ENCODE measurements around the gene AARS2. TPM values are rescaled to one million over a fixed set of nuclear protein-coding genes. Genes with fewer than 3 reads are reported as not detected.

Gene AARS2
- polyA plus RNA-seq, 1 experiment, result 5.8 TPM

DNA sequence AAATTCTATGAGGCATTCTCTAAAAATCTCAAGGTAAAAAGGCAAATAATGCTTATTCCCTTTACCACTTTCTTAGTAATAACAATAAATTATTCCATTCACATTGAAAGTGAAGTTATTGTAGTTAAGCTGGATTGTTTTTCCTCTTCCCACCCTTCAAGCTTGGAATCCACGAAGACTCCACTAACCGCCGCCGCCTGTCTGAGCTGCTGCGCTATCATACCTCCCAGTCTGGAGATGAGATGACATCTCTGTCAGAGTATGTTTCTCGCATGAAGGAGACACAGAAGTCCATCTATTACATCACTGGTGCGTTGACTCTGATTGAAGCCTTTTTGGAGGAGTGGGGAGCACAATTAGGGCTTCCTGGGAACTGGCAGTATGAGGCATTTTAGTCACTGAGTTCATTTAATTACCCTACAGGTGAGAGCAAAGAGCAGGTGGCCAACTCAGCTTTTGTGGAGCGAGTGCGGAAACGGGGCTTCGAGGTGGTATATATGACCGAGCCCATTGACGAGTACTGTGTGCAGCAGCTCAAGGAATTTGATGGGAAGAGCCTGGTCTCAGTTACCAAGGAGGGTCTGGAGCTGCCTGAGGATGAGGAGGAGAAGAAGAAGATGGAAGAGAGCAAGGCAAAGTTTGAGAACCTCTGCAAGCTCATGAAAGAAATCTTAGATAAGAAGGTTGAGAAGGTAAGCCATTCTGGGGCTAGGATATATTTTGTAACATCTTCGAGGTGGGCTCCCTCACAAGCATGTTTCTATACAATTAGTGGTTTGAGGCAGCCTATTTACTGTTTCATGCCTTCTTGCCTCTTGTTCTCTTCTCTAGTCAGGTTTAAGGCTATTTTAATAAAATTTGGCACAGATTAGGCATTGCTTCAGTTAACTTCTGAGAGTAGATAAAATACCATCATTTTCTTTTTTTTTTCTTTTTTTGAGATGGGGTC is 61.3 kb downstream of the AARS2 start:
- Histone ChIP-seq H3K27me3 (ENCODE audit: control insufficient read depth, insufficient read depth, low read length) (no peaks in the 10 kb centered on the region), H3K27ac (ENCODE audit: low read depth, low read length) (no peak overlapping the region), H3K4me3 (ENCODE audit: low read depth, low read length) (no peak overlapping the region), H3K9me3 (ENCODE audit: control insufficient read depth, insufficient read depth, low read length) (no peaks in the 10 kb centered on the region; the same call in 1 of the 2 replicates)
- TF ChIP-seq, protein P1, sequence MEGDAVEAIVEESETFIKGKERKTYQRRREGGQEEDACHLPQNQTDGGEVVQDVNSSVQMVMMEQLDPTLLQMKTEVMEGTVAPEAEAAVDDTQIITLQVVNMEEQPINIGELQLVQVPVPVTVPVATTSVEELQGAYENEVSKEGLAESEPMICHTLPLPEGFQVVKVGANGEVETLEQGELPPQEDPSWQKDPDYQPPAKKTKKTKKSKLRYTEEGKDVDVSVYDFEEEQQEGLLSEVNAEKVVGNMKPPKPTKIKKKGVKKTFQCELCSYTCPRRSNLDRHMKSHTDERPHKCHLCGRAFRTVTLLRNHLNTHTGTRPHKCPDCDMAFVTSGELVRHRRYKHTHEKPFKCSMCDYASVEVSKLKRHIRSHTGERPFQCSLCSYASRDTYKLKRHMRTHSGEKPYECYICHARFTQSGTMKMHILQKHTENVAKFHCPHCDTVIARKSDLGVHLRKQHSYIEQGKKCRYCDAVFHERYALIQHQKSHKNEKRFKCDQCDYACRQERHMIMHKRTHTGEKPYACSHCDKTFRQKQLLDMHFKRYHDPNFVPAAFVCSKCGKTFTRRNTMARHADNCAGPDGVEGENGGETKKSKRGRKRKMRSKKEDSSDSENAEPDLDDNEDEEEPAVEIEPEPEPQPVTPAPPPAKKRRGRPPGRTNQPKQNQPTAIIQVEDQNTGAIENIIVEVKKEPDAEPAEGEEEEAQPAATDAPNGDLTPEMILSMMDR (IDR thresholded peaks at IDR 0.05; ENCODE audit: low read depth, low read length), result no peak
- ChIA-PET CTCF (interaction anchor here (0.6 to 1.3 kb wide), 5 partner anchors 12 to 50 kb away, joined by 3 to 4 read pairs (median 4); no protein-coding TSS in a partner anchor), POLR2A (interaction anchor here (0.7 kb wide), 1 partner anchor 8 kb away, joined by 4 read pairs; no protein-coding TSS in a partner anchor)
- no peak for DNase-seq (ENCODE audit: low read depth, low spot score)

DNA sequence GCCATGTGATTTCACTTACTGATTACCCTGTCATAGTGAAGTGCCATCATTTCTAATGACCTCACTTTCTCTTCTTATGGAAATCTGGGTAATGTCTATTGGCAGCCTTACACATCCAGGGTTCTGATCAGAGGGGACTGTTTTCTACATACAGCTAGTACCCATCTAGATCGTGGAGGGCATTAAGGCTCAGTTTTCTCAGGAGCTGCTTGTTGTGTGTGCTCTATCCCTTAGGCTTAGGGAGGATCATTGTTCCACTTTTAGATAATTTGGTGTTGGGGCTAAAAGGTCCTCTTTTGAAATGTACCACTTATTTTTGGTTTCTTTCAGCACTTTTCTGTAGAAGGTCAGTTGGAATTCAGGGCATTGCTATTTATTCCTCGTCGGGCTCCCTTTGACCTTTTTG is 62.4 kb downstream of the AARS2 start:
- TF ChIP-seq, protein P1 (IDR thresholded peaks at IDR 0.05; ENCODE audit: low read depth, low read length), result no peak
- Histone ChIP-seq H3K27me3 (ENCODE audit: control insufficient read depth, insufficient read depth, low read length) (no peaks in the 10 kb centered on the region), H3K9me3 (ENCODE audit: control insufficient read depth, insufficient read depth, low read length) (no peaks in the 10 kb centered on the region; the same call in 1 of the 2 replicates), H3K4me3 (ENCODE audit: low read depth, low read length) (no peak overlapping the region), H3K27ac (ENCODE audit: low read depth, low read length) (no peak overlapping the region)
- DNase-seq (ENCODE audit: low read depth, low spot score), result no peak
- POLR2A ChIA-PET, result interaction anchor here (0.7 kb wide), 1 partner anchor 29 kb away, joined by 4 read pairs; no protein-coding TSS in a partner anchor
- CTCF ChIA-PET, result interaction anchor here (1.3 kb wide), 1 partner anchor 16 kb away, joined by 4 read pairs; no protein-coding TSS in a partner anchor

DNA sequence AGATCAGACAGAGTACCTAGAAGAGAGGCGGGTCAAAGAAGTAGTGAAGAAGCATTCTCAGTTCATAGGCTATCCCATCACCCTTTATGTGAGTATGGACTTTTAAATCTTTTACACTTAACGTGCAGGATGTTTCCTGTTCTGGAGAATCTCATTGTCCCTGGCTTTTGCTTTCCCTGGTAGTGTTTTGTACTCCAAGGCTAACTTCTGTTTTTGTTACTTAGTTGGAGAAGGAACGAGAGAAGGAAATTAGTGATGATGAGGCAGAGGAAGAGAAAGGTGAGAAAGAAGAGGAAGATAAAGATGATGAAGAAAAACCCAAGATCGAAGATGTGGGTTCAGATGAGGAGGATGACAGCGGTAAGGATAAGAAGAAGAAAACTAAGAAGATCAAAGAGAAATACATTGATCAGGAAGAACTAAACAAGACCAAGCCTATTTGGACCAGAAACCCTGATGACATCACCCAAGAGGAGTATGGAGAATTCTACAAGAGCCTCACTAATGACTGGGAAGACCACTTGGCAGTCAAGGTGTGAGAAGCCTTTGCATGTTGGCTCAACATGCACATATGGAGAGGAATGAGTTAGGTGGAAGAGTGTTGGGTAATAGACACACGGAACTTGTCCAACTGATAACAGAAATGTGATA is 63.0 kb downstream of the AARS2 start:
- CTCF ChIA-PET, result interaction anchor here (1.3 to 1.5 kb wide), 2 partner anchors 12 to 16 kb away, joined by 3 to 4 read pairs; no protein-coding TSS in a partner anchor
- Histone ChIP-seq H3K27me3 (ENCODE audit: control insufficient read depth, insufficient read depth, low read length) (no peaks in the 10 kb centered on the region), H3K27ac (ENCODE audit: low read depth, low read length) (no peak overlapping the region), H3K9me3 (ENCODE audit: control insufficient read depth, insufficient read depth, low read length) (no peaks in the 10 kb centered on the region; the same call in 1 of the 2 replicates), H3K4me3 (ENCODE audit: low read depth, low read length) (no peak overlapping the region)
- TF ChIP-seq, protein P1 (IDR thresholded peaks at IDR 0.05; ENCODE audit: low read depth, low read length), result no peak
- POLR2A ChIA-PET, result interaction anchor here (0.7 kb wide), 1 partner anchor 29 kb away, joined by 4 read pairs; no protein-coding TSS in a partner anchor
- no peak for DNase-seq (ENCODE audit: low read depth, low spot score)

Other genes starting within 250 kb of the AARS2 start
- gene MRPL14, start 185.9 kb downstream of the AARS2 start, polyA plus RNA-seq (2011; rRNA removed), result 57.3 and 64.1 TPM in 2 replicates
- gene TMEM63B, start 185.8 kb downstream of the AARS2 start, polyA plus RNA-seq (2011; rRNA removed), result 39.4 and 42.1 TPM in 2 replicates
- 0.04 and 0.09 TPM in 2 replicates for gene CAPN11, start 154.5 kb downstream of the AARS2 start, polyA plus RNA-seq (2011; rRNA removed)
- not detected in 2 replicates for gene MYMX, start 96.4 kb downstream of the AARS2 start, polyA plus RNA-seq (2011; rRNA removed)
- gene SLC29A1, start 89.8 kb downstream of the AARS2 start, polyA plus RNA-seq (2011; rRNA removed), result 13.2 and 14.9 TPM in 2 replicates
- 792 and 943 TPM in 2 replicates for gene HSP90AB1, start 66.2 kb downstream of the AARS2 start, polyA plus RNA-seq (2011; rRNA removed)
- 83.5 and 107 TPM in 2 replicates for gene SLC35B2, start 55.8 kb downstream of the AARS2 start, polyA plus RNA-seq (2011; rRNA removed)
- gene NFKBIE, start 47.8 kb downstream of the AARS2 start, polyA plus RNA-seq (2011; rRNA removed), result 13.7 and 17.0 TPM in 2 replicates
- not detected in 2 replicates for gene TMEM151B, start 42.9 kb downstream of the AARS2 start, polyA plus RNA-seq (2011; rRNA removed)
- gene SPATS1, start 29.3 kb upstream of the AARS2 start, polyA plus RNA-seq (2011; rRNA removed), result not detected in 2 replicates
- gene CDC5L, start 74.4 kb upstream of the AARS2 start, polyA plus RNA-seq (2011; rRNA removed), result 14.5 and 22.4 TPM in 2 replicates